Activated CD8-positive, alpha-beta memory T cell treated with anti-CD3 and anti-CD28 coated beads for 4 hours (primary cell): ENCODE measurements around the gene MED12L.

Experiments used
- DNase-seq, 2 donors: peaks; one replicate each; pipeline ENCODE4 v3.0.0-alpha.2; 2020; ENCODE audit warnings: low read depth in 2 of 2

MED12L gene

GRCh38 chr3:151142929-151143328 is 57.5 kb downstream of the MED12L start:
- DNase-seq = no peak

GRCh38 chr3:151144016-151144415 is 58.6 kb downstream of the MED12L start:
- no peak for DNase-seq

DNA sequence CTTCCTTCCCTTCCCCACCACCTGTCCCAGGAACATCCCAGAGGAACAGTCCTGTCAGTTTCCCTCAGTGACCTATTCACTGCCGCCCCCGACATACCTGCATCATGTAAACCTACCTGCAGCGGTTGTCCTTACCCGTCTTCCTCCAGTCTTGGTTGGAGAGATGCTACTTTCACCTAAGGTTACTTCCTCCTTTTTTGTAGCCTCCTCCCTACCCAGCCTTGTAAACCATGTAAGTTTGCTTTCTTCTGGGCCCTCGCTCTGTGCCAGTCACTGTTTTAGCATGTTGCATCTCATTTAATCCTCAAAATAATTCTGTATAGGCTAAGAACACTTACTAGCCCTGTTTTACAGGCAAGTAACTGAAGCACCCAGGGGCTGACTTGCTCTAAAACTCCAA is 59.3 kb downstream of the MED12L start:
- no peak for DNase-seq

- DNase-seq = no peak
These were observed 60.2 kb downstream of the MED12L start for GRCh38 chr3:151145713-151146070.

DNA sequence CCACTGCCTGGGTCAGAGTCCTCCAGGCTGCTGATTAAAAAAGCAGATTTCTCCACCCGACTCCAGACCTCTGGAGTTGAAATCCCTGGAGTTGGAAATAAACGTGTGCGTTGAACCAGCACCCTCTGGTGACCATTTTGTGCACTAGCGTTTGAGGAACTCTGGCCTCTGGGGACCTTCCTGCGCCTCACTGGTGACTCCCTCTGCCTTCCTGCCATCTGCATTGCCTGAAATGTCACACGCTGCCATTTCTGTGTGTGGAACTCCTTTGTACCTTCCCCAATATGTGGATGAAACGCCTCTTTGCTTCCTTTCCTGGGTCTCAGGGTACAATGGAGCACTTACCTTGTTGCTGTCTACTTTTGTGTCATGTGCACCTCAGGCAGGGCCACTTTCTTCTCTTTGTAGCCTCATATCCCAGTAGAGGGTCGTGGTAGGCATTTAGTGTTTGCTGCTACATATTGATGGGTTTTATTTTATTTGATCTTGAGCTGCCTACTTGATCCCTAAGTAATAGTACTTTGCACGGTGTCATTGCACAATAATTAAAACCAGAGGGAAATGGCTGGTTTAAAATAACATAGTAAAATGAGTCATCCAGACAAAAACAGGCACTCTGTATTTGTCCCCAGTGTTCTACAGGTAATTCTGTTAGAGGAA is 60.7 kb downstream of the MED12L start:
- peak in 1 of 2 donors; percentile 18 for DNase-seq

- DNase-seq = no peak
These were observed 61.2 kb downstream of the MED12L start for GRCh38 chr3:151146731-151147091.

- DNase-seq = no peak
These were observed 61.8 kb downstream of the MED12L start for GRCh38 chr3:151147299-151147698.

GRCh38 chr3:151152455-151153079 is 67.1 kb downstream of the MED12L start:
- no peak for DNase-seq

DNA sequence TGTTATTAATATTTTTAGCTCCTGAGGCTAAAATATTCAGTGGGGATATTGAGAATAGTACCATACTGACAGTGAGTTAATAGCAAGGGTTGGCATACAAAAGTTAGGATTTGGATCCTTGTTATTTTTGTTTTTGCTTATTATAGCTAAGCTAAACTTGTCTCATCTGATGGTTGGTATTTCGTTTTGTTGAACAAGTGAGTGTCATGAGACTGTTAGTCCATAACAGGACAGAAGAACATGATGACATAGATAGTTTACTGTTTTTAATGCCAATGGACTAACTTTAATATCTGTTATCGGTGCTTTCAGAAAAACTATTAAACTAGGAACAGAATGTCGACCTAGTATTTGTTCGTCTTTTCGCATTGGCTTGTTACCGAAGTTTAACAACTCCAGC is 69.1 kb downstream of the MED12L start:
- no peak for DNase-seq

DNA sequence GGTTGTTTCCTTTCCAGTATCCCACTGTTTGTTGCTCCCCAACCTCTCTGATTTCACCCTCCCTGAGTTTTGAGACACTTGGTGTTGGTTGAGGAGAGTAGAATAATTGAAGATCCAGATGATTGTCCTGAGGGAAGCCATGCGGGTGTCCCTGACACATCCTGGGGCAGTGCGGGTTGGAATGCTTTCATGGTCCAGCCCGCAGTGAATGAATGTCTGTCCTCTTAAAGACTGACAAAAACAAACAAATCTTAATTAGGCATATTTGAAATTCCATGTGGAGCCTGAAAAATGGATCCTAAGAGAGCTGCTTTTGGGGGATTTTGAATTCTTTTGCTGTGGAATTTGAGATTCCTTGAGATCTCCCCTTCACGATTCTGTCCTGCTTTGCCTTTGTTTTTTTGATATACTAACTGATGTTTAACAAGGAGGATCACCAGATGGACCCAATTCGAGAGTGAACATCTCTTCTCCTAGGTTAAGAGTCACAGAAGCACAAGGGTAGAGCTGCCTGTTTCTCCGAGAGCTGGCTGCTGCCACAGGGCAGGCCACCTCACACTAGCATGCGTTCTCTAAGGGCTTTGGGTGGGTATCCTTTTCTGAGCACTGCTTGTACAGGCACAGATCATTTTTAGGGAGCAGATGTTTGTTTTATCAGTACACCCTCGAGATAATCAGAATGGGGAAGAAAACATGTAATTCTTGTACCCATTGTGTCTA is 70.1 kb downstream of the MED12L start:
- no peak for DNase-seq

DNA sequence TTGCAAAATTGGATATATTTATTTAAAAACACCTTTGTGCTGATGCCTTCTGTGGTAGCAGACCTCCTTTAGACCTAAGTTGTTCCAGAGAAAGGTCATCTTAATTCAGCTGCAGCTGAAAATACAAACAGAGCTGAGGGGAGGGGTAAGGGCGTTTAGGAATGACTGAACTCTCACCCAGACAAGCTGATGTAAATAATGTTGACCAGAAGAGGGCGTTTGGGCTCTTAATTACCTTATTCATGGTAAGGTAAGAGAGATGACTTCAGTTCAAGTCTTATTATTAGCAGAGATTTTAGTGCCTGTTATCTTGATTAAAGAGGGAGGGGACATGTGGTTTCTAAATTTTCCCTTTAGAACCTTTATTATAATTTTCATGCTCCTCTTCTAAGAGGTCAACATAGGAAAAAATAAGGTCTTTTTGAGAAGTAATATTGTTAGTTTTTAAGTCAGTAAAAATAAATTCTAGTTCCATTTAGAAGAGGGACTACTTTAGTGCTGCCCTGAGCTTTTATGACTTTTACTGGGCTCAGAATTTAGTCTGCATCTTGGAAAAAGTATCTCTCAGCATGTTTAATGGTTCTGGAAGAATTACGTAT is 71.3 kb downstream of the MED12L start:
- no peak for DNase-seq

DNA sequence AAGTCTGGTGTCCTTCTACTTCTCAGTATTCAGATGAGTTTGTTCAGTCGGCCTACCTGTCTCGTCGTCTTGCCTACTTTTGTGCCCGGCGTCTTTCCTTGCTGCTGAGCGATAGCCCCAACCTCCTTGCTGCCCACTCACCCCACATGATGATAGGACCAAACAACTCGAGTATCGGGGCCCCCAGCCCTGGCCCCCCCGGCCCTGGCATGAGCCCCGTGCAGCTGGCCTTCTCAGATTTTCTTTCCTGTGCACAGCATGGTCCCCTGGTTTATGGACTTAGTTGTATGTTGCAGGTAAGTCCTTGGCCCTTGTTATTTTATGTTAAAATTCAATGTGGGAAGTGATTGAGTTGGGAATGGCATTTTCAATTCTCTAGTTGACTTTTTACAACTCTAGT is 74.3 kb downstream of the MED12L start:
- no peak for DNase-seq

DNA sequence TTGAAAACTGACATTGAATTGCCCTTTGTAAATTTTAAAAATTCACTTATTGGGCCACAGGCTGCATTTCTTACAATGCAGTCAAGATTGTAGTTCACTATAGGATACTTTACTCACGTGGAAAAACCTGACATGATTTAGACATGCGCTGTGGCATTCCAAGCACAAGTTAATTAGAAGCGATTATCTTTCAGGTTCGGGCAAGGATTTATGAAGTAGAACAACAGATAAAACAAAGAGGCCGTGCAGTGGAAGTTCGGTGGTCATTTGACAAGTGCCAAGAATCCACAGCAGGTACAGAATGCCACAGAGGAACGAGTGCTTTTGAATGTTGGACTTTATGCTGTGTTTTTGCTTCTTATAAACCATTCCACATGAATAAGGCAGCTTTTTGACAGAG is 79.8 kb downstream of the MED12L start:
- no peak for DNase-seq

GRCh38 chr3:151166161-151166560 is 80.7 kb downstream of the MED12L start:
- no peak for DNase-seq

DNA sequence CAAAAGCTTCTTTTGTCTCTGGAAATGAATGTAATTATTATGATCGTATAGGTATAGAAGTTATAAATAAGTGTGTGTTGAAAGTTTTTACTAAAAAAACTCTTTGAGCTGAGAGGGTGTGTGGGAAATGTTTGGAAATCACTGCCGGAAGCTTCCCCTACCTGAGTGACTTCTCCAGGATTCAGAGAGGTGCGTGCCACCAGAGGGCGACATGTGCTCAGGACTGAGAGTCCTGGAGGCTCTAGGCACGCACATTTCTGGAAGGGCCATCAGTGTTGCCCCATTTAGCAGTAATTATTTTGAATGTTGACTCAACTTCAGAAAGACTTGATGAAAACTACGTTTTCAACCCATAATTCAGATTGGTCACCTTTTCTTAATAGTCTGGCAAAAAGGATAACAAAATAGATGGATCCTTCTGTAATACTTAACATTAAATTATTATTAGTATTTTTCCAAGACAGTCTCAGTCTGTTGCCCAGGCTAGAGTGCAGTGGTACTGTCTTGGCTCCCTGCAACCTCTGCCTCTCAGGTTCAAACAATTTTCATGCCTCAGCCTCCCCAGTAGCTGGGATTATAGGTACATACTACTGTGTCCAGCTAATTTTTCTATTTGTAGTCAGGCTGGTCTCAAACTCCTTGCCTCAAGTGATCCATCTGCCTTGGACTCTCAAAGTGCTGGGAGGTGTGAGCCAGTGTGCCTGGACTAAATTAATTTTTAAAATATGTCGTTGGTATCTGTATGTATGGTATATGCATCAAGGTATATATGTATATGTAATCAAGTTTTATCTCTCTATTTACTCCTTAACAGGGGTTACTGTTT is 83.0 kb downstream of the MED12L start:
- DNase-seq = peak; percentile 70 to 74

DNA sequence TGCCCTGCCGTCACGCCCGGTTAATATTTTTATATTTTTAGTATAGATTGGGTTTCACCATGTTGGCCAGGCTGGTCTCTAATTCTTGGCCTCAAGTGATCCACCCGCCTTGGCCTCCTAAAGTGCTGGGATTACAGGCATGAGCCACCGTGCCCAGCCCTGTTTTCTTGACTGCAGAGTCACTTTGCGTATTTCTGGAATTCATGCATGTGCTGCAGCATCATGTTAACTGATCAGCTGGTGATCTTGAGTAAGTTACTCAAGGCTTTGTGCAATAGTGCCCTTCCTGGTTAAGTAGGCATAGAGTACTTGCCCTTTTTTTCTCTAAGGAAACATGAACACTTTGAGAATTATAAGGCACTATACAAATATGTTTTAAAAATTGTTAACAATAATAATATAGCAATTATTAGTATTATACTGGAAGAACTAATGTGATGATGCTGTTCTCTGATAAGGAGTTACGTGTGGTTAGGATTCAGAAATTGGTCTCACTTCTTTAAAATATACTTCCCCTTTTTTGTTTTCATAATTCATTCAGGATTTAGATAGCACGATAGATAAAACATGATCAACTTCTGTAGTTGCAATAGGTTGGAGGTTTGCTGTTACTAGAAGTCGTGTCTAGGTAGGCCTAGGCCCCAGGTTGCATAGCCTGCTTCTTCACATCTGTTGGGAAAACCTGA is 83.9 kb downstream of the MED12L start:
- no peak for DNase-seq

DNA sequence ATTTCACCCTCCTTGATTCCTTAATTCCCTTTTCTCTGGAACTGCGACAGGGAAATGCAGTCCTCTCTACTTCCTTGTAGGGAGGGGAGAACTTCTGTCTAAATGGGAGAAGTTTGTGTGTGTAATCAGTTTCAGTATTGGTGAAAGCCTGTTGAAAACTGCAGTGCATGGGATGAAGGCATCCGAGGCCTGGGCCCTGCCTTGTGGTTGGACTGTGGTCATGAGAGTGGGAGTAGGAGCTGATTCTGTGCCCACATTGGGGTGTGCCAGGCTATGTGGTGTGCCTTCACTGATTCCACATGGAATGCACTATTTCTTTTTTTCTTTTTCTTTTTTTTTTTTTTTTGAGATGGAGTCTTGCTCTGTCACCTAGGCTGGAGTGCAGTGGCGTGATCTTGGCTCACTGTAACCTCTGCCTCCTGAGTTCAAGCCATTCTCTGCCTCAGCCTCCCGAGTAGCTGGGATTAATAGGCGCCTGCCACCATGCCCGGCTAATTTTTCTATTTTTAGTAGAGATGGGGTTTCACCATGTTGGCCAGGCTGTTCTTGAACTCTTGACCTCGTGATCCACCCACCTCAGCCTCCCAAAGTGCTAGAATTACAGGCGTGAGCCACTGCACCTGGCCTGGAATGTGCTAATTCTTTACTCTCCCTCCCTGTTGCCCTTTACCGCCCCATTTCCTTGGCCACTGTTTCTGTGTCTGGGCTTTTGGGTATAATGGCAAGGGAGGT is 84.7 kb downstream of the MED12L start:
- DNase-seq = peak; percentile 6 to 12

GRCh38 chr3:151171145-151171757 is 85.8 kb downstream of the MED12L start:
- DNase-seq = no peak

DNA sequence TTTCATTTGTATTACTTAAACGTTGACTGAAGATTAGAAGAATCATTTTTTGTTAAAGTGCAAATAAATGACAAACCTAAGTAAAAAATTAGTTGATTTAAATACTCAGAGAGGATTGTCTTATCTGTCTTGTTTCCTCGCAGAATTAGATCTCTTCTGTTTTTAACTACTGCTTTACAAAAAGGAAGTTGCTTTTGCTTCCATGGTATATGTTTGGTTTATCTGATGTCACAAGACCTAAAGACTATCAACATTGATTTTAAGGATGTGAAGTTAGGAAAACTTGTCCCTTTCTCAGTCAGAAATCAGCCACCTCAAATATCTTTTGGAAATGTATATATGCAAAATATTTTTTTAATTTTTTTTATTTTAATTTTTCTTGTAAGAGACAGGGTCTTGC is 88.9 kb downstream of the MED12L start:
- DNase-seq = no peak

- no peak for DNase-seq
These were observed 90.5 kb downstream of the MED12L start for GRCh38 chr3:151175952-151176351.
